ENCODE data around the gene CES1.
"Not testable (repeated sequence)": the region's sequence is repeated elsewhere in the genome, so short reads cannot be mapped to it uniquely, and the experiment has no call there.

CES1 gene

GRCh38 chr16:55821210-55821609, 11.7 kb downstream of the CES1 start:
- no peak for DNase-seq (ENCODE audit: extremely low read depth, insufficient read length)
- no peaks in the 10 kb centered on the region for H3K36me3 ChIP-seq (ENCODE audit: control insufficient read depth, insufficient read depth, low read length)
- peaks cover 2% of the 10 kb centered on the region; the same call in 1 of the 2 replicates for H3K27me3 ChIP-seq (replicated peaks; ENCODE audit: control insufficient read depth, insufficient read depth, low read length)
- no peak overlapping the region for H3K4me3 ChIP-seq (replicated peaks; ENCODE audit: low read depth, low read length)
- TF ChIP-seq CTCF (IDR thresholded peaks at IDR 0.05; ENCODE audit: insufficient read depth, low read length, poor library complexity, severe bottlenecking): no peak

- no peak for TF ChIP-seq CTCF (IDR thresholded peaks at IDR 0.05; ENCODE audit: insufficient read depth, low read length, poor library complexity, severe bottlenecking)
- no peak overlapping the region for H3K4me3 ChIP-seq (replicated peaks; ENCODE audit: low read depth, low read length)
- no peak for DNase-seq (ENCODE audit: extremely low read depth, insufficient read length)
- no peaks in the 10 kb centered on the region for H3K36me3 ChIP-seq (ENCODE audit: control insufficient read depth, insufficient read depth, low read length)
- peaks cover 2% of the 10 kb centered on the region; the same call in 1 of the 2 replicates for H3K27me3 ChIP-seq (replicated peaks; ENCODE audit: control insufficient read depth, insufficient read depth, low read length)
Measured at GRCh38 chr16:55820615-55821014, 12.3 kb downstream of the CES1 start.

GRCh38 chr16:55817236-55817912, 15.5 kb downstream of the CES1 start:
- no peaks in the 10 kb centered on the region for H3K36me3 ChIP-seq (ENCODE audit: control insufficient read depth, insufficient read depth, low read length)
- H3K4me3 ChIP-seq (replicated peaks; ENCODE audit: low read depth, low read length): no peak overlapping the region
- no peak for TF ChIP-seq CTCF (IDR thresholded peaks at IDR 0.05; ENCODE audit: insufficient read depth, low read length, poor library complexity, severe bottlenecking)
- DNase-seq (ENCODE audit: extremely low read depth, insufficient read length): no peak
- H3K27me3 ChIP-seq (replicated peaks; ENCODE audit: control insufficient read depth, insufficient read depth, low read length): peaks cover 2% of the 10 kb centered on the region; the same call in 1 of the 2 replicates

- not testable (repeated sequence) for H3K4me3 ChIP-seq (replicated peaks; ENCODE audit: low read depth, low read length); H3K27me3 ChIP-seq (replicated peaks; ENCODE audit: control insufficient read depth, insufficient read depth, low read length); H3K36me3 ChIP-seq (ENCODE audit: control insufficient read depth, insufficient read depth, low read length); DNase-seq (ENCODE audit: extremely low read depth, insufficient read length)
Measured at GRCh38 chr16:55816222-55816621, 16.7 kb downstream of the CES1 start.

GRCh38 chr16:55815320-55815719, 17.6 kb downstream of the CES1 start:
- H3K27me3 ChIP-seq (replicated peaks; ENCODE audit: control insufficient read depth, insufficient read depth, low read length): peaks cover 2% of the 10 kb centered on the region
- H3K36me3 ChIP-seq (ENCODE audit: control insufficient read depth, insufficient read depth, low read length): no peaks in the 10 kb centered on the region
- TF ChIP-seq CTCF (IDR thresholded peaks at IDR 0.05; ENCODE audit: insufficient read depth, low read length, poor library complexity, severe bottlenecking): no peak
- H3K4me3 ChIP-seq (replicated peaks; ENCODE audit: low read depth, low read length): no peak overlapping the region
- DNase-seq (ENCODE audit: extremely low read depth, insufficient read length): no peak

GRCh38 chr16:55814174-55814573, 18.7 kb downstream of the CES1 start:
- H3K4me3 ChIP-seq (replicated peaks; ENCODE audit: low read depth, low read length); H3K27me3 ChIP-seq (replicated peaks; ENCODE audit: control insufficient read depth, insufficient read depth, low read length); H3K36me3 ChIP-seq (ENCODE audit: control insufficient read depth, insufficient read depth, low read length); DNase-seq (ENCODE audit: extremely low read depth, insufficient read length): not testable (repeated sequence)

- not testable (repeated sequence) for H3K27me3 ChIP-seq (replicated peaks; ENCODE audit: control insufficient read depth, insufficient read depth, low read length)
Measured at GRCh38 chr16:55813730-55814129, 19.2 kb downstream of the CES1 start.

More at GRCh38 chr16:55813730-55814129, 19.2 kb downstream of the CES1 start:
- H3K36me3 ChIP-seq (ENCODE audit: control insufficient read depth, insufficient read depth, low read length); H3K4me3 ChIP-seq (replicated peaks; ENCODE audit: low read depth, low read length); DNase-seq (ENCODE audit: extremely low read depth, insufficient read length): not testable (repeated sequence)

All from GM06990 (cell line).